ENCODE measurements around the gene LAMP5. TPM values are rescaled to one million over a fixed set of nuclear protein-coding genes. Genes with fewer than 3 reads are reported as not detected.

The LAMP5 gene
- total and polyA plus RNA-seq, 12 donors, result 0.35 to 6.6 (median 1.4) TPM

GRCh38 chr20:9496155-9496554 lies 18.2 kb upstream of the LAMP5 start:
- TF ChIP-seq POLR2A (IDR thresholded peaks at IDR 0.05), result no peak
- no peak for TF ChIP-seq CTCF (IDR thresholded peaks at IDR 0.05)
- H3K9me3 ChIP-seq (replicated peaks in 1 of 3), result no peaks in the 10 kb centered on the region
- intact Hi-C loops (cut with DNase I), result no loop called here
- H3K4me3 ChIP-seq, result no peak overlapping the region
- H3K27me3 ChIP-seq, result no peaks in the 10 kb centered on the region
- no peak overlapping the region for H3K27ac ChIP-seq
- H3K36me3 ChIP-seq (replicated peaks in 1 of 2), result no peaks in the 10 kb centered on the region
- peaks cover 0 to 7% of the 10 kb centered on the region in 2 donors for H3K4me1 ChIP-seq (replicated peaks in 1 of 2)
- WGBS, 4 donors, result 55 to 82% (median 61%) methylated on average over 3 of the region's 3 CpGs
- DNase-seq, result peak in 1 of 7 donors; percentile 20

- WGBS, 4 donors, result 64 to 70% (median 65%) methylated on average over 4 of the region's 4 CpGs
- intact Hi-C loops (cut with DNase I), result no loop called here
- Histone ChIP-seq H3K4me3 (no peak overlapping the region), H3K9me3 (replicated peaks in 1 of 3) (no peaks in the 10 kb centered on the region), H3K27ac (no peak overlapping the region), H3K4me1 (replicated peaks in 1 of 2) (peaks cover 0 to 7% of the 10 kb centered on the region in 2 donors), H3K27me3 (no peaks in the 10 kb centered on the region), H3K36me3 (replicated peaks in 1 of 2) (no peaks in the 10 kb centered on the region)
- TF ChIP-seq CTCF (IDR thresholded peaks at IDR 0.05) (no peak), POLR2A (IDR thresholded peaks at IDR 0.05) (no peak)
- DNase-seq, result peak in 1 of 7 donors; percentile 28
Measured at GRCh38 chr20:9498322-9498721, 16.1 kb upstream of the LAMP5 start.

- no peaks in the 10 kb centered on the region for H3K27me3 ChIP-seq
- no peak for DNase-seq
- no peaks in the 10 kb centered on the region for H3K4me1 ChIP-seq (replicated peaks in 1 of 2)
- intact Hi-C loops (cut with DNase I), result no loop called here
- TF ChIP-seq POLR2A (IDR thresholded peaks at IDR 0.05) (no peak), CTCF (IDR thresholded peaks at IDR 0.05) (no peak)
- no peak overlapping the region for H3K27ac ChIP-seq
- no peaks in the 10 kb centered on the region for H3K9me3 ChIP-seq (replicated peaks in 1 of 3)
- H3K4me3 ChIP-seq, result no peak overlapping the region
- no peaks in the 10 kb centered on the region for H3K36me3 ChIP-seq (replicated peaks in 1 of 2)
- WGBS, 4 donors, result 79 to 90% (median 86%) methylated on average over 5 of the region's 5 CpGs
Measured at GRCh38 chr20:9499126-9499899, 15.1 kb upstream of the LAMP5 start.

- TF ChIP-seq CTCF (IDR thresholded peaks at IDR 0.05) (no peak), POLR2A (IDR thresholded peaks at IDR 0.05) (no peak)
- Histone ChIP-seq H3K4me1 (replicated peaks in 1 of 2) (no peaks in the 10 kb centered on the region), H3K9me3 (replicated peaks in 1 of 3) (no peaks in the 10 kb centered on the region), H3K27me3 (peaks cover 2% of the 10 kb centered on the region), H3K27ac (no peak overlapping the region), H3K4me3 (no peak overlapping the region), H3K36me3 (replicated peaks in 1 of 2) (no peaks in the 10 kb centered on the region)
- DNase-seq, result no peak
- 28 to 63% (median 48%) methylated on average over 2 of the region's 2 CpGs for WGBS, 4 donors
- intact Hi-C loops (cut with DNase I), result no loop called here
Measured at GRCh38 chr20:9500121-9500520, 14.3 kb upstream of the LAMP5 start.
